ENCODE data around the gene SORCS2. TPM values are rescaled to one million over a fixed set of nuclear protein-coding genes. Genes with fewer than 3 reads are reported as not detected.

The SORCS2 gene
- total RNA-seq, 1 experiment from 2014 or later, result 4.1 TPM

DNA sequence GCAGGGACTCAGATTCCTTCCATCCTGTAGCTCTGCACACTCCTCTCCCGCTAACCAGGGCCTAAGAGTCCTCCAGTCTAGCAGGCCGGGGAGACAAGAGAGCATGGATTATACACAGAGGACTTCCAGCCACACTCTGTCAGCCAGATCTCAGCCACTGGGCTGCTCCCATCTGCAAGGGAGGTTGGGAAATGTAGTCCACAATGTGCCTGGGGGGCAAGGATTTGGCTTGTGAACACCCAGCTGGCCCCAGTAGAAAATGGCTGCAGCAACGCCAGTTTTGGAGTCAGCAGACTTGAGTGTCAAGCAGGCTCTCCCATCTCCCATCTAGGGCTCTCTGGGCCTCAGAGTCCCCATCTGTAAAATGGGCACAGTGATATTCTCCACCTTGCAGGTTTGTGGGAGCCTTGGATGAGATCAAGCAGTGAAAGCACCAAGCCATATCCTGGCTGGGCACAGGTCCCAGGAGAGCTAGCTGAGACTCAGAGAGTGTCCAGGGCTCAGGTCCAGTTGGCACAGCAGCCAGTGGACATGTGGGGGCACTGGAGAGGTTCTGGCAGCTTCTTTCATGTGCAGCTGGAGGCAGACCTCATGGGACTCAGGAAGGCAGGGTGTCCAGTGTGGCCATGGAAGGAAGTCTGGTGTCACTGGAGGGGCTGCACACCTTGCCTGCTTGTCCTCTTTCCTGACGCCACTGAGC lies 227.8 kb downstream of the SORCS2 start:
- no peaks in the 10 kb centered on the region for H3F3A ChIP-seq (ENCODE audit: low read length, unreplicated experiment)
- H3K4me2 ChIP-seq (ENCODE audit: low read length), result no peak overlapping the region
- no peaks in the 10 kb centered on the region for H3K4me1 ChIP-seq (ENCODE audit: insufficient read depth, low read length)
- no peak for ATAC-seq
- DNase-seq, result no peak
- H3K4me3 ChIP-seq (ENCODE audit: low read length), result no peak overlapping the region
- H3K9ac ChIP-seq (ENCODE audit: low read length), result no peak overlapping the region
- no peaks in the 10 kb centered on the region for H4K20me1 ChIP-seq (ENCODE audit: low read length)
- H3K79me2 ChIP-seq (ENCODE audit: low read length), result no peaks in the 10 kb centered on the region
- BruUV-seq (replicated peaks), result no TSS peak
- no peaks in the 10 kb centered on the region for H3K9me3 ChIP-seq (ENCODE audit: low read length)
- no peak overlapping the region for H2AFZ ChIP-seq (ENCODE audit: low read length)
- CTCF ChIA-PET, result no interaction called here
- no peaks in the 10 kb centered on the region for H3K27me3 ChIP-seq (ENCODE audit: low read length)
- TF ChIP-seq EZH2phosphoT487 (IDR thresholded peaks at IDR 0.05; ENCODE audit: borderline replicate concordance, low read length) (no peak), EZH2 (IDR thresholded peaks at IDR 0.05; ENCODE audit: low read length, unreplicated experiment) (no peak)
- TF ChIP-seq, protein P1, sequence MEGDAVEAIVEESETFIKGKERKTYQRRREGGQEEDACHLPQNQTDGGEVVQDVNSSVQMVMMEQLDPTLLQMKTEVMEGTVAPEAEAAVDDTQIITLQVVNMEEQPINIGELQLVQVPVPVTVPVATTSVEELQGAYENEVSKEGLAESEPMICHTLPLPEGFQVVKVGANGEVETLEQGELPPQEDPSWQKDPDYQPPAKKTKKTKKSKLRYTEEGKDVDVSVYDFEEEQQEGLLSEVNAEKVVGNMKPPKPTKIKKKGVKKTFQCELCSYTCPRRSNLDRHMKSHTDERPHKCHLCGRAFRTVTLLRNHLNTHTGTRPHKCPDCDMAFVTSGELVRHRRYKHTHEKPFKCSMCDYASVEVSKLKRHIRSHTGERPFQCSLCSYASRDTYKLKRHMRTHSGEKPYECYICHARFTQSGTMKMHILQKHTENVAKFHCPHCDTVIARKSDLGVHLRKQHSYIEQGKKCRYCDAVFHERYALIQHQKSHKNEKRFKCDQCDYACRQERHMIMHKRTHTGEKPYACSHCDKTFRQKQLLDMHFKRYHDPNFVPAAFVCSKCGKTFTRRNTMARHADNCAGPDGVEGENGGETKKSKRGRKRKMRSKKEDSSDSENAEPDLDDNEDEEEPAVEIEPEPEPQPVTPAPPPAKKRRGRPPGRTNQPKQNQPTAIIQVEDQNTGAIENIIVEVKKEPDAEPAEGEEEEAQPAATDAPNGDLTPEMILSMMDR (conservative IDR thresholded peaks at IDR 0.05; ENCODE audit: low read depth, low read length), result no peak
- H3K9me2 ChIP-seq (replicated peaks; ENCODE audit: low read length), result no peaks in the 10 kb centered on the region
- POLR2A ChIA-PET (ENCODE audit: unreplicated experiment), result no interaction called here
- H3K36me3 ChIP-seq (ENCODE audit: low read depth, low read length), result no peaks in the 10 kb centered on the region
- intact Hi-C loops (cut with micrococcal nuclease), result no loop called here
- no peak overlapping the region for H3K27ac ChIP-seq (ENCODE audit: low read length)

GRCh38 chr4:7420661-7421040 lies 228.3 kb downstream of the SORCS2 start:
- no peaks in the 10 kb centered on the region for H3K9me3 ChIP-seq (ENCODE audit: low read length)
- no peaks in the 10 kb centered on the region for H3K4me1 ChIP-seq (ENCODE audit: insufficient read depth, low read length)
- ChIA-PET CTCF (no interaction called here), POLR2A (ENCODE audit: unreplicated experiment) (no interaction called here)
- H3F3A ChIP-seq (ENCODE audit: low read length, unreplicated experiment), result no peaks in the 10 kb centered on the region
- no peaks in the 10 kb centered on the region for H3K9me2 ChIP-seq (replicated peaks; ENCODE audit: low read length)
- BruUV-seq (replicated peaks), result no TSS peak
- ATAC-seq, result no peak
- intact Hi-C loops (cut with micrococcal nuclease), result no loop called here
- H3K27me3 ChIP-seq (ENCODE audit: low read length), result no peaks in the 10 kb centered on the region
- TF ChIP-seq EZH2phosphoT487 (IDR thresholded peaks at IDR 0.05; ENCODE audit: borderline replicate concordance, low read length), result no peak
- TF ChIP-seq, protein P1 (conservative IDR thresholded peaks at IDR 0.05; ENCODE audit: low read depth, low read length), result no peak
- no peak for TF ChIP-seq EZH2 (IDR thresholded peaks at IDR 0.05; ENCODE audit: low read length, unreplicated experiment)
- H3K4me2 ChIP-seq (ENCODE audit: low read length), result no peak overlapping the region
- no peak overlapping the region for H3K4me3 ChIP-seq (ENCODE audit: low read length)
- no peak overlapping the region for H2AFZ ChIP-seq (ENCODE audit: low read length)
- no peaks in the 10 kb centered on the region for H4K20me1 ChIP-seq (ENCODE audit: low read length)
- H3K27ac ChIP-seq (ENCODE audit: low read length), result no peak overlapping the region
- H3K79me2 ChIP-seq (ENCODE audit: low read length), result no peaks in the 10 kb centered on the region
- no peak for DNase-seq
- H3K9ac ChIP-seq (ENCODE audit: low read length), result no peak overlapping the region
- H3K36me3 ChIP-seq (ENCODE audit: low read depth, low read length), result no peaks in the 10 kb centered on the region

- H3K9ac ChIP-seq (ENCODE audit: low read length), result no peak overlapping the region
- H3K79me2 ChIP-seq (ENCODE audit: low read length), result no peaks in the 10 kb centered on the region
- CTCF ChIA-PET, result no interaction called here
- no peaks in the 10 kb centered on the region for H3K9me2 ChIP-seq (replicated peaks; ENCODE audit: low read length)
- H2AFZ ChIP-seq (ENCODE audit: low read length), result no peak overlapping the region
- intact Hi-C loops (cut with micrococcal nuclease), result no loop called here
- DNase-seq (no peak), ATAC-seq (no peak)
- no peaks in the 10 kb centered on the region for H4K20me1 ChIP-seq (ENCODE audit: low read length)
- H3K4me3 ChIP-seq (ENCODE audit: low read length), result no peak overlapping the region
- H3K27ac ChIP-seq (ENCODE audit: low read length), result no peak overlapping the region
- no peaks in the 10 kb centered on the region for H3K9me3 ChIP-seq (ENCODE audit: low read length)
- no peaks in the 10 kb centered on the region for H3K27me3 ChIP-seq (ENCODE audit: low read length)
- no peaks in the 10 kb centered on the region for H3K36me3 ChIP-seq (ENCODE audit: low read depth, low read length)
- BruUV-seq (replicated peaks), result no TSS peak
- TF ChIP-seq, protein P1 (conservative IDR thresholded peaks at IDR 0.05; ENCODE audit: low read depth, low read length), result no peak
- no peak for TF ChIP-seq EZH2phosphoT487 (IDR thresholded peaks at IDR 0.05; ENCODE audit: borderline replicate concordance, low read length)
- no peak for TF ChIP-seq EZH2 (IDR thresholded peaks at IDR 0.05; ENCODE audit: low read length, unreplicated experiment)
- H3K4me2 ChIP-seq (ENCODE audit: low read length), result no peak overlapping the region
- POLR2A ChIA-PET (ENCODE audit: unreplicated experiment), result no interaction called here
- no peaks in the 10 kb centered on the region for H3F3A ChIP-seq (ENCODE audit: low read length, unreplicated experiment)
- no peaks in the 10 kb centered on the region for H3K4me1 ChIP-seq (ENCODE audit: insufficient read depth, low read length)
Measured at GRCh38 chr4:7421356-7422150, 229.2 kb downstream of the SORCS2 start.

Measured in PC-3 (cell line).